K562 (cell line): Measurements from ENCODE around the gene PES1.

ENCODE experiments used
- CC2D1A ChIP-seq: fragments of 450-650 bp; IDR thresholded peaks from 2 replicates; pipeline ENCODE4 v1.6.1; 2017; ENCODE audit warnings: mild to moderate bottlenecking
- CTCF ChIP-seq, 3 experiments: IDR thresholded peaks in 2 of 3; conservative IDR thresholded peaks in 1 of 3; 2 replicates each; pipeline ENCODE4 v1.5.1; 2011 to 2012; ENCODE audit warnings: low read length in 3 of 3, mild to moderate bottlenecking in 3 of 3, control low read depth in 2 of 3, improper control_type of control experiment in 1 of 3, inconsistent platforms in 1 of 3, low read depth in 1 of 3, mixed read lengths in 1 of 3, moderate library complexity in 1 of 3; ENCODE audit not compliant: insufficient read depth in 2 of 3
- ELF4 ChIP-seq: fragments of 450-650 bp; formaldehyde crosslinking; IDR thresholded peaks from 2 replicates; pipeline ENCODE4 v1.4.0; 2022; ENCODE audit warnings: missing genetic modification characterization
- HSF4 ChIP-seq: fragments of 250-450 bp; sonication (Bioruptor Pico); IDR thresholded peaks from 2 replicates; pipeline ENCODE4 v2.1.2; 2022; ENCODE audit warnings: mild to moderate bottlenecking, moderate library complexity, borderline replicate concordance
- KLF10 ChIP-seq: fragments of 250-450 bp; sonication (Bioruptor Pico); IDR thresholded peaks from 2 replicates; pipeline ENCODE4 v1.6.1; 2021; ENCODE audit warnings: matching md5 sums
- POLR2AphosphoS5 ChIP-seq: IDR thresholded peaks from 2 replicates; pipeline ENCODE4 v1.6.1; 2011; ENCODE audit warnings: mild to moderate bottlenecking, low read depth, low read length, moderate library complexity; ENCODE audit not compliant: control insufficient read depth, insufficient read depth
- RBM22 ChIP-seq: fragments of 200-400 bp; formaldehyde crosslinking; IDR thresholded peaks from 2 replicates; pipeline ENCODE4 v1.6.1; 2018; ENCODE audit warnings: low read length, low read depth; ENCODE audit not compliant: poor library complexity, severe bottlenecking
- ZFP36 ChIP-seq: fragments of 150-350 bp; IDR thresholded peaks from 2 replicates; pipeline ENCODE4 v1.6.1; 2018; ENCODE audit warnings: low read length, low read depth; ENCODE audit not compliant: partially characterized antibody

GRCh38 chr22:30607939-30608338 is 16.2 kb upstream of the PES1 start:
- TF ChIP-seq ZFP36 (no peak), CTCF (IDR thresholded peaks at IDR 0.05 in 2 of 3, conservative IDR thresholded peaks at IDR 0.05 in 1 of 3; ENCODE audit: insufficient read depth in 2 of 3, low read depth in 1 of 3, low read length in 3 of 3) (no peak), CC2D1A (no peak), ELF4 (CRISPR knock-in tag) (no peak), RBM22 (no peak), POLR2AphosphoS5 (no peak), HSF4 (CRISPR knock-in tag) (no peak), KLF10 (CRISPR knock-in tag) (no peak)
